ENCODE data around the gene ALDH1A2.
"Not testable (repeated sequence)": the region's sequence is repeated elsewhere in the genome, so short reads cannot be mapped to it uniquely, and the experiment has no call there.

The ALDH1A2 gene

GRCh38 chr15:58065445-58066041 lies at the start of gene ALDH1A2:
TSS of gene ALDH1A2 (minus strand) at chr15:58065711. CDS start at chr15:58065650, 61 bp downstream.
- no peak for DNase-seq

- DNase-seq = no peak
Measured at GRCh38 chr15:58114812-58115211, 49.3 kb upstream of the ALDH1A2 start.

GRCh38 chr15:58114388-58114787 lies 48.9 kb upstream of the ALDH1A2 start:
- no peak for DNase-seq

- DNase-seq = not testable (repeated sequence)
Measured at GRCh38 chr15:58113358-58113757, 47.8 kb upstream of the ALDH1A2 start.

GRCh38 chr15:58111718-58112104 lies 46.2 kb upstream of the ALDH1A2 start:
- DNase-seq = no peak

GRCh38 chr15:58110999-58111717 lies 45.6 kb upstream of the ALDH1A2 start:
- no peak for DNase-seq

- DNase-seq = no peak
Measured at GRCh38 chr15:58109419-58109818, 43.9 kb upstream of the ALDH1A2 start.

- DNase-seq = no peak
Measured at GRCh38 chr15:58108117-58108516, 42.6 kb upstream of the ALDH1A2 start.

- no peak for DNase-seq
Measured at GRCh38 chr15:58103482-58103881, 38.0 kb upstream of the ALDH1A2 start.

- no peak for DNase-seq
Measured at GRCh38 chr15:58096529-58097084, 31.1 kb upstream of the ALDH1A2 start.

- DNase-seq = no peak
Measured at GRCh38 chr15:58095415-58095814, 29.9 kb upstream of the ALDH1A2 start.

- DNase-seq = no peak
Measured at GRCh38 chr15:58087871-58088270, 22.4 kb upstream of the ALDH1A2 start.

- no peak for DNase-seq
Measured at GRCh38 chr15:58086491-58086890, 21.0 kb upstream of the ALDH1A2 start.

GRCh38 chr15:58083526-58083925 lies 18.0 kb upstream of the ALDH1A2 start:
- DNase-seq = no peak

- DNase-seq = no peak
Measured at GRCh38 chr15:58081891-58082290, 16.4 kb upstream of the ALDH1A2 start.

GRCh38 chr15:58081456-58081855 lies 15.9 kb upstream of the ALDH1A2 start:
- DNase-seq = no peak

GRCh38 chr15:58080959-58081358 lies 15.4 kb upstream of the ALDH1A2 start:
- not testable (repeated sequence) for DNase-seq

- DNase-seq = no peak
Measured at GRCh38 chr15:58080398-58080797, 14.9 kb upstream of the ALDH1A2 start.

- no peak for DNase-seq
Measured at GRCh38 chr15:58078591-58078990, 13.1 kb upstream of the ALDH1A2 start.

GRCh38 chr15:58077427-58077826 lies 11.9 kb upstream of the ALDH1A2 start:
- DNase-seq = no peak

- DNase-seq = no peak
Measured at GRCh38 chr15:58074452-58074851, 8.9 kb upstream of the ALDH1A2 start.

GRCh38 chr15:58070801-58071418 lies 5.4 kb upstream of the ALDH1A2 start:
- no peak for DNase-seq

GRCh38 chr15:58069008-58069407 lies 3.5 kb upstream of the ALDH1A2 start:
- DNase-seq = no peak

All from 8988T (cell line).